ENCODE data around the gene TRAPPC3. TPM values are rescaled to one million over a fixed set of nuclear protein-coding genes. Genes with fewer than 3 reads are reported as not detected.
A peak's percentile ranks its signal among the peaks of the same experiment; 100 is the strongest.

The TRAPPC3 gene
- polyA plus RNA-seq, 3 donors: 64.2 to 74.6 (median 66.3) TPM

DNA sequence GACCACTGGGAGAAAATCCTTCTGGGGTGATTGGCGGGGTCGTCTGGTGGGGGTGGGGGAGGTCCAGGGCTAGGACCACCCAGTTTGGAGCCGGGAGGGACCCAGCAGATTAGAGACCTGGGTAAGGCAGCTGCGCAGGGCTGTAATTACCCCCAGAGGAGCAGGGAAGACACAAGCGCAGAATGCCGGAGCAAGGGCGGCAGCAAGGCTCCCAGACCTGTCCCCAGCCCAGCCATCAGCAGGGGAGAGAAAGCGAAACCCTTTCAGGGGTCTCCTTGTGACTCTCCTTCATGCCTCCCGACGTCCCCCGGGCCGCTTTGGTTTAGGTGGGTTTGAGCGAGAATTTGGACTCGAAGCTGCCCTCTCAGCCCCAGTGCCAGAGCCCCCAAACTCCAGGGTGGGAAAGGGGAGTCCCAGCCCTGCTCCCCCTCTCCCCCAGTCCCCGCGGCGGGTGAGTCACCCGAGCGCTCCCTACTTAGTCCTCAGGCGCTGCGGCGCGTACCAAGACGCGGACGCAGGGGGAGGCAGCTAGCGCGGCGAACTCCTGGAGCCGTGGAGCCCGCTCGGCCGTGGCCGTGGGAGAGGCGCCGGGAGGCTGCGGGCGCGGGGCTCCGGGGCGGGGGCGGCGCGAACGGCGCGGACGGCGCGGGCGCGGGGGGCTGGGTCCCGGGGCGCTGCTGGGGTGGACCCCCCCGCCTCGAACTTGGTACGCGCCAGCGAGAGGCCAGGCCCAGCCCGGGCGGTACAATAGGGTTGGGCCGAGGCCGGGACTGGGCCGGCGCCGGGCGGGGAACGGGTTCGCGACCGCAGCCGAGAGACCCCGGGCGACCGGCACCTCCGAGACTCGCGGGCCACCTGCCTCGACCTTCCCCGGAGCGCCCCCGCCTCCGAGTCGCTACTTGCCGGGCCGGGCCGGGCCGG is 6.4 kb upstream of the TRAPPC3 start, which contains the start of gene MAP7D1:
Gene MAP7D1 (plus strand): TSS at position 753 of the 921 bp plus-strand sequence. CDS start 258 bp downstream, outside the sequence.
- peak; percentile 76 for DNase-seq

GRCh38 chr1:36154765-36155407 is 5.6 kb upstream of the TRAPPC3 start:
- no peak for DNase-seq

DNA sequence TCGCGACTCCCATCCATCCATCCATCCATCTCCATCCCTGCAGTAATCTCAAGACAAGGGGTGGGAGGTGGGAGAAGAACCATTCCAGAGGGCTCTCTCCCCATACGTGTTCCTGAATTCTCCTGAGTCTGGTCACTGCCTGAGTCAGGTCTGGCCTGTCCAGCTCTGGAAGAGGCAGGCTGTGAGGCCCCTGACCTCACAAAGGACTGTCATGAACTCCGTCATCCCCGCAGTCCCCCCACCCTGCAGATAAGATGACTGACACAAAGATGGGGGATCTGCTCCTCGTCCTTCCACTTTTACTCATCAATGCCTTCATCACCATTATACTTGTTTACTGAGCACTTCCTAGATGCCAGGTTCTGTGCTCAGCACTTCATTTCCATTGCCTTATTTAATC is 5.0 kb upstream of the TRAPPC3 start:
- DNase-seq: no peak

- DNase-seq: no peak
Measured at GRCh38 chr1:36153476-36153875, 4.2 kb upstream of the TRAPPC3 start.

DNA sequence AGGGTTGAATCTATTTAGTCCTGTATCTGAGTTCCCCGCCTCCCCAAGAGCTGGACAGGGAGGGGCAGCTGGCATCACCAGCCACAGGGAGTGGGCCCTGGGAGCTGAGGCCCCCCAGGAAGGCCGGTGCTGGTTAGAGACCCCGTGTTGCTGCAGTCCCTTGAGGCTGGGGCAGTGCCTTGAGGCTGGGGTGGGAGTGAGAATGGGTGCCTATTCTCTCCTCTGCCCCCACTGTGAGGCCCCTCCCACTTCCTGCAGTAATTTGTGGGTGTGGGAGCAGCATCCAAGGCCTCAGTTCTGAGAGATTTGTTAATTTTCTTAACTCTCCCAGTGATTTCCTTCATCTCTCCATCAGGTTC is 2.5 kb upstream of the TRAPPC3 start:
- no peak for DNase-seq

DNA sequence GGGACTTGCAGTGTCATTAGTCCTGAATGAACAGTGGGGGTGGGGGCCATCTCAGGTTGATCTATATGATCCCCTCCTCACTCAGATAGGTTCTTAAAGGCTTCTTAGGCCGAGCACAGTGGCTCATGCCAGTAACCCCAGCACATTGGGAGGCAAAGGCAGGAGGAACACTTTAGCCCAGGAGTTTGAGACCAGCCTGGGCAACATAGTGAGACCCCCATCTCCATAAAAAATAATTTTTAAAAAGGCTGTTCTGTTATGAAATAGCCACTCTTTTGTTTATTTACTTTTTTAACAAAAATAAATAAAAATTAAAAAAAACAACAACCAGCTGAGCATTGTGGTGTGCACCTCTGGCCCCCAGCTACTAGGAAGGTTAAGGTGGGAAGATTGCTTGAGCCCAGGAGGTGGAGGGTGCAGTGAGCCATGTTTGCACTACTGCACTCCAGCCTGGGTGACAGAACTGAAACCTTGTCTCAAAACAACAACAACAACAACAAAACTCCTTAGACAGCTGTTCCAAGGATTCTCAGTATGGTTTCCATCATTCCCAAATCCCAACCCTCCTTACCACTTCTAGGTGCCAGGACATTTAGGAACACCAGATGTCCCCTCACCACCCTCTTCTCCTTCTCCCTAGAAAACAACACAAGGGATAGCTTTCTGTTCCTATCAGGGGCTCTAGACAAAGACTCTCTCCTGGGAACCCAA is 2.0 kb upstream of the TRAPPC3 start:
- DNase-seq: no peak

DNA sequence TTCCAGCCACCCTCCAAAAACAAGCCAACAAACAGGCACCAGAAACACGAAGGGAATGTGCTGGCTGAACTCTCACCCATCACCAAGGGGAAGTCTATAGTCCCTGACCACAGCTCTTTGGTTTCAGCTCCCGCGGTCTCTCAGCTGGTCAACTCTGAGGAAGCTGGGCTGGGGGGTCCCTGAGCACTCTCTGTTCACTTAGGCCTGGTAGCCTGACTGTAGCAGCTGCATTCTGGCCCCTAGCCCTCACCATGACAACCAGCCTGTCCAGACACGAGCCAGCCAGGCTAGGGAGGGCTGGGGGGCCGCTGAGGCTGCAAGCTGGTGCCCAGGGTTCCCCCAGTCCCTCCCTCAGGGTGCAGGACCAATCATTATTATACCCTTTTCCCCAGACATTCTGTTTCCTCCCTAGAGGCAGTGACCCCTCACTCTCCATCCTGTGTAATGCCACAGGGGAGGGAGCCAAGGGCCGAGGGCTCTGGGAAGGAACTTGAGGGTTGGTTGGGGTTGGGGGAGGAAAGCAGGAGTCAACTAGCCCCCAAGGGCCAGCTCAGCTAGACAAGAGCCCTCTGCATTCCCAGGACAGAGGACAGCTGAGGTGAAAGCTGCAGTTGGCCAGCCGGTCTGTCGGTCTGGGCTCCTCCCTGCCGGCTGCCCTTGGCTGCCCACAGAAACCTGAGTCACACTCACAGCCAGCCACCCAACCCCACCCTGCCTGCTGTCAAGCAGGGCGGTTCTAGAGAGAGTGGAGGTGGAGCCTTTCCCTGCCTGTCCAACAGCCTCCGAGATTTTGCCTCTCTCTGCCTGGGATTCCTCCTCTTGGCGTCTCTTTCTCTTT is 1.2 kb upstream of the TRAPPC3 start:
- peak; percentile 89 for DNase-seq

GRCh38 chr1:36149973-36150295 is 648 bp upstream of the TRAPPC3 start:
- no peak for DNase-seq

DNA sequence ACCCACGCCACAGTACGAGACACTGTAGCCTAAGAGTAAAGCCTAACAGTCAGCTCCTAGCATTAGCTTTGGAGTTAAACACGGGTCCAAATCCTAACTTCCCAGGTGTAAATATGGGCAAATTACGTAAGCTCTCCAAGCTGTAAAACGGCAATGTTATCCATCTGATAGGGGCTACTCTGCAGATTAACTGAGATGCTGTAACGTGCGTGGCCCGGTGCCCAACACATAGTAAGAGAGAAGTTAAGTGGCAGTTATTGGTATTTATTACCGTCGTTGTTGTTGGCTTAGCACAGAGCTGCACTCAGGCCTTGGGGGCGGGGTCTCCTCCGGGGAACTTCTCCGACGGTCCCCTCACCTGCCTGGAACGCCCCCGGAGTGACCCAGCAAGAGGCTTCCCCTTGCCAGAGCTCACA is 457 bp downstream of the TRAPPC3 start:
- DNase-seq: no peak

DNA sequence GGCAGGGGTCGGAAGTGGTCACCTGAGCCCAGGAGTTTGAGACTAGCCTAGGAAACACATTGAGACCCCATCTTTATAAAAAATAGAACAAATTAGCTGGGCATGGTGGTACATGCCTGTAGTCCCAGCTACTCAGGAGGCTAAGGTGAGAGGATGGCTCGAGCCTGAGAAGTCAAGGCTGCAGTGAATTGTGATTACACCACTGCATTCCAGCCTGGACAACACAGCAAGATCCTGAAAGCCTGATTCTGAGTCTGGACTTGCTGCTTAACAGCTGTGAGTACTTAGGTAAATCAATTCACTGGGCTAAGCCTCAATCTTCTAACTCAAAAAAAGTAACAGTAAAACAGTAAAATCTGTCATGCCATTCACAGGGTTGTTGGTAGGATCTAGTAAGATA is 4.9 kb downstream of the TRAPPC3 start:
- no peak for DNase-seq

DNA sequence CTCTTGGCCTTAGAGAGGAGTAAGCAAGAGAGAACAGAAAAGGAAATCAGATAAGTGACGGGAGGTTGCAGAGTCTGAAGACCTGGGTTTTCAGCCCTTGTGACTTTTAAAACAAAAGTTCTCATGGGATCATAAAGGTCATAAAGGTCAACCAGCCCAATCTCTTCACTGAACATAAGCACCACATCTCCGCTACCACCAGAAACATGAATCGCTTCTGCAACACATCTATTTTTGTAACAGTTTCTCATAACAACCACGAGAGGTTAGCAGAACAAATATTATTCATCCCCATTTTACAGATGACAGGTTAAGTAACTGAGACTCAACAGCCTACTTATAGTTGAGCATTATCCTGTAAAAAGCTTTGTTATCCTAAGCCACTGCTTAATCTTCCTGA is 5.9 kb downstream of the TRAPPC3 start:
- DNase-seq: no peak

- DNase-seq: no peak
Measured at GRCh38 chr1:36142121-36142520, 7.2 kb downstream of the TRAPPC3 start.

DNA sequence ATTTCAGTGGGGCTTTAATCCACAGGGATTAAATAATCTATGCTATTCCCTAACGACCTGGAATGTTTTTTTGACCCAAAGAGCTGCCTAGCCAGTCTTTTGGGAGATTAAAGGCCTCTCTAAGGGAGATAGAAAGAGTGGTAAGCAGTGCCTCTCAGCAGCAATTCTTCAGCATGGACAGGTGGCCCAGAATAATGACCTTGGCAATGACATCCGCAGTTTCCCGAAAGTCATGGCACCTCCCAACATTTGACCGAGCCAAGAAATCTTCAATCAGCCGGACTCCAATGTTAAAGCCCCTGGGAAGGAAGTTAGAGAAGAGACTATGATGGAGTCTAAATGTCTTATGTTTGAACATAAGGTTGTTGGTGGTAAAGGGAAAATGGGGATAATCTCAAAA is 9.8 kb downstream of the TRAPPC3 start:
- no peak for DNase-seq

- no peak for DNase-seq
Measured at GRCh38 chr1:36137776-36138175, 11.5 kb downstream of the TRAPPC3 start.

DNA sequence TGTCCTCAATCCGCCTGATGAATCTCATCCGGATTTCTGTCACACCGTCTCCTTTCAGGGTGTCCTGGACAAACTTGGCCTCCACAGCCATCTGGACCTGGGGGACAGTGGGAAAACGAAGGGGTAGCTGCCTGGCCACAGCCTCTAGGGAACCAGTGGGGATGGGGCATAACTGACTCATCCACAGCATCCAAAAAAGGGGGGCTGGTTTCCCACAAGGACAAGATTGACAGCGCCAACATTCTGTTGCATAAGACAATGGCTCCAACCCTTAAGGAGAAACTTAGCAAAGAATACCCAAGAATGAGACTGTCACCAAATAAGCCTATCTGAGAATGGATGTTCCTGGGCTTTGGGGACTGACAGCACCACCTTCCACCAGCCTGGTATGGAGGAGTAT is 12.1 kb downstream of the TRAPPC3 start:
- DNase-seq: no peak

- DNase-seq: no peak
Measured at GRCh38 chr1:36136535-36136934, 12.8 kb downstream of the TRAPPC3 start.

DNA sequence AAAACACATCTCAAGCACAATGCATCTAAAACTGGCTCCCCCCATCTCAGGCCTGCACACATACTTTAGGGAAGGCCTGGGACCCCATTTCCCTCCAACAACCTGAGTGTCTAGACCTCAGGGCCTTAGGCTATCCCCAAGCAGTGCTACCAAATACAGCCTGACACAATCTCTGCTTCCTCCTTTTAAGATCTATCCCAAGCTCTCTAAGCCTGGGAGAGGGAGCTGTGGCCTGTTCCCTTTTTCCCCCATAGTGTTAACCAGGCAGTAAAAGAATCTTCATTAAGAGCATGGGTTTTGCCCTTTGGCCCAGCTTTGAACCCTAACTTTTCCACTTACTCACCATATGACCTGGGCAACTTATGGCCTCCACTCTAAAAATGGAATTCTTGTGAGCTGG is 13.5 kb downstream of the TRAPPC3 start:
- DNase-seq: no peak

DNA sequence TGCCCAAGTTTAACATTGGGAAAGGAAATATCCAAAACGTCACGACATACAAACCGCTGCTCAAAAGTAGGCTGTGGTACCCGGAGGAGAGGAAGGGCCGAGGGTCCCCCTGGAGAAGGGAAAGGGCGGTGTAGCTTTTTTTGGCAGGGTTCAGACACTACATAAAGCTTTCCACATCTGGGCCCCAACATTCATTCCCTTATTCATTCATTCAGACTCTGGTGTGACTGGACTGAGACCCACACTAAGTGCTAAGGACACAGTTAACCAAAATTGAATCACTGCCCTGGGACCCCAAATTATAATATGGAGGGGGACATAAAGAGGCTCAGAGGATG is 14.0 kb downstream of the TRAPPC3 start:
- no peak for DNase-seq

DNA sequence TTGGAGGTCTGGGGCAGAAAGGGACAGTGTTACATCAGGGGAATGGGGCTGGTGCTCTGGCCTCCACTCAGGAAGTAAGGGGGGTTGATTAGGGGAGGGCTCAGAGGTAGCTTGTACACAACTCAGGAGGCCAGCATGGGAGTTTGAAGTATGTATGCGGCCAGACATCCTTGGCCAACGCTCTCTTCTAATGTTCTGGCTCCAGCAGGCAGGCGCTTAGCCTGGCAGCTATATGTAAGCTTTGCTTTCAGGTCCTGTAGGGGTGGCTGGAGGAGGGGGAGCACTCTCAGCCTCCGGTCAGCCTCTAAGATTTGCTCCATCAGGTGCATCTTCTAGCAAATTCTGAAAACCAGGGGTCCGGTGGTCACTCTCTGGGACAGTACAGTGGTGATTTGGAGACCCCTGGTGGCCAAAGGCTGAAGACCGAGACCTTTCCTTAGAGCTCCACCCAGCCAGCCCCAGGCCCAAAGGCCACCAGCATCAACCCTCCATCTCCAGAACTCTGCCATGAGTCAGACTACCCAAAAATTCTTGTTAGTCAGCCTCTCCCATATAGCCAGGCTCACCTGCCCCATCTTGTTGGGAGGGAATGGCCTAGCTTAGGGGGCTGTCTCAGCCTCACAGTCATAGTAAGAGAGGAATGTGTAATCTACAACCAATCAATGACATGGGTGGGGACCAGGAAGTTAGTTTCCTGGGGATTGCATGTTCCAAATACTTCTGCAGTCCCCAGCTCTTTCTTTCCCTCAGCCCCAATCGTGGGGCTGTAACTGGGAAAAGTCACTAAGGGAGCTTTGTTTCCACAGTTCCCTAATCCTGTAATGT is 14.6 kb downstream of the TRAPPC3 start:
- DNase-seq: peak; percentile 63

- DNase-seq: no peak
Measured at GRCh38 chr1:36134031-36134430, 15.3 kb downstream of the TRAPPC3 start.

DNA sequence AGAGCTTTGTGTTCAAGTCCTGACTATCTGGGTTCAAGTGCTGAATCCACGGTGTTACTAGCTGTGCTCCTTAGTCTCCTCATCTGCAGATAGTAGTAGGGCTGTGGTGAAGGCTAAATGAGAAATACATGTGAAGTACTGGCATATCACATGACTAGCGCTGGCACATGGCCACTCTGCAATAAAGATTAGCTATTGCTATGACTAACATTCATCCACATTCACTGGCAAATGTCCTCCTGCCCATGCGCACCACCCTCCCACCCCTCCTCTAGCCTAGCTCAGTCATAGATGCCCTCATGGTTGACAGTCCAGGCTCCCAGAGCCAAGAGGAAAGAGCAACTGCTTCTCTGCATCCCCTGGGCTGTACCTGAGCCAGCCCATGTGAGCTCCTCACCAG is 15.8 kb downstream of the TRAPPC3 start:
- no peak for DNase-seq

All from renal pelvis (tissue), 4 donors.